Brain microvascular endothelial cell (primary cell): ENCODE data around the gene ZDHHC18.

Experiments
- DNase-seq: peaks from one replicate; pipeline ENCODE4 v3.0.0-alpha.2; 2020
- H3K27ac ChIP-seq: fragments of 250-450 bp; sonication (Bioruptor Pico); 2 replicates; pipeline ENCODE4 v1.5.1; 2020; ENCODE audit warnings: mild to moderate bottlenecking, moderate library complexity
- H3K27me3 ChIP-seq: fragments of 250-450 bp; sonication (Bioruptor Pico); replicated peaks from 2 replicates; pipeline ENCODE4 v1.5.1; 2020; ENCODE audit warnings: mild to moderate bottlenecking
- H3K36me3 ChIP-seq: fragments of 250-450 bp; sonication (Bioruptor Pico); replicated peaks from 2 replicates; pipeline ENCODE4 v1.5.1; 2020; ENCODE audit warnings: mild to moderate bottlenecking
- H3K4me3 ChIP-seq: 2 replicates; pipeline ENCODE4 v1.5.1; 2011; ENCODE audit warnings: low read depth, mild to moderate bottlenecking, control low read depth, low read length, moderate library complexity
- in situ Hi-C: cut with HindIII; loops from 2 replicates; pipeline ENCODE4 v1.10.0; 2017; ENCODE audit warnings: low sequenced_read_pairs, low pct_ligation_motif_present
- TF ChIP-seq, protein P1 (sequence below): IDR thresholded peaks from 2 replicates; pipeline ENCODE4 v1.5.1; 2011; ENCODE audit warnings: low read depth, mild to moderate bottlenecking, moderate library complexity, low read length, control low read depth, inconsistent platforms; ENCODE audit errors: missing control alignments

Gene ZDHHC18

DNA sequence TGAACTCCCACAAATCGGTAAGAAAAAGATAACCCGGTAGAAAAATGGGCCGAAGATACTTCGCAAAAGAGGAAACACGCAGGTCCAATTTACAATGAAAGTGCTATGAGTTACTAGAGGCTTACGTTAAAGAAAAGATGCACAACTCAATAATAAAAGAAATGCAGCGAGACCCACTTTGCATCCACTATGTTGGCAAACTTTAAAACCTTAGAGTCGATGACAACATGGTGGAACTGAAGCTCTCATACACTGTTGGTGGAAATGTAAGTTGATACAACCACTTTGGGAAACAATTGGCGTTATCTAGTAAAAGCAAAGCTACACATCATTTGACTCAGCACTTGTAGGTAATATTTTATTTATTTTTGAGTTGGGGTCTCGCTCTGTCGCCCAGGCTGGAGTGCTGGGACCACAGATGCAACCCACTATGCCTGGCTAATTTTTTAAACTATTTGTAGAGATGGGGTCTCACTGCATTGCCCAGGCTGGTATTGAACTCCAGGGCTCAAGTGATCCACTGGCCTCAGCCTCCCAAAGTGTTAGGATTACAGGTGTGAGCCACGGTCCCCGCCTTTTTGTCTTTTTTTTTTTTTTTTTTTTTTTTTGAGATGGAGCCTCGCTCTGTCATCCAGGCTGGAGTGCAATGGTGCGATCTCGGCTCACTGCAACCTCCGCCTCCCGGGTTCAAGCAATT lies 74.5 kb downstream of the ZDHHC18 start:
- in situ Hi-C loops, result no loop called here
- DNase-seq, result no peak
- TF ChIP-seq, protein P1, sequence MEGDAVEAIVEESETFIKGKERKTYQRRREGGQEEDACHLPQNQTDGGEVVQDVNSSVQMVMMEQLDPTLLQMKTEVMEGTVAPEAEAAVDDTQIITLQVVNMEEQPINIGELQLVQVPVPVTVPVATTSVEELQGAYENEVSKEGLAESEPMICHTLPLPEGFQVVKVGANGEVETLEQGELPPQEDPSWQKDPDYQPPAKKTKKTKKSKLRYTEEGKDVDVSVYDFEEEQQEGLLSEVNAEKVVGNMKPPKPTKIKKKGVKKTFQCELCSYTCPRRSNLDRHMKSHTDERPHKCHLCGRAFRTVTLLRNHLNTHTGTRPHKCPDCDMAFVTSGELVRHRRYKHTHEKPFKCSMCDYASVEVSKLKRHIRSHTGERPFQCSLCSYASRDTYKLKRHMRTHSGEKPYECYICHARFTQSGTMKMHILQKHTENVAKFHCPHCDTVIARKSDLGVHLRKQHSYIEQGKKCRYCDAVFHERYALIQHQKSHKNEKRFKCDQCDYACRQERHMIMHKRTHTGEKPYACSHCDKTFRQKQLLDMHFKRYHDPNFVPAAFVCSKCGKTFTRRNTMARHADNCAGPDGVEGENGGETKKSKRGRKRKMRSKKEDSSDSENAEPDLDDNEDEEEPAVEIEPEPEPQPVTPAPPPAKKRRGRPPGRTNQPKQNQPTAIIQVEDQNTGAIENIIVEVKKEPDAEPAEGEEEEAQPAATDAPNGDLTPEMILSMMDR, result no peak
- Histone ChIP-seq H3K4me3 (peak overlapping the region; percentile 96), H3K27ac (peak overlapping the region; percentile 91), H3K36me3 (peaks cover 9% of the 10 kb centered on the region), H3K27me3 (no peaks in the 10 kb centered on the region)
